ENCODE data around the gene SOCS4.
"Not testable (repeated sequence)": the region's sequence is repeated elsewhere in the genome, so short reads cannot be mapped to it uniquely, and the experiment has no call there.

The SOCS4 gene

GRCh38 chr14:55037995-55038394 is 11.0 kb downstream of the SOCS4 start:
- H3K27me3 Mint-ChIP-seq; H3K4me1 Mint-ChIP-seq (ENCODE audit: low read depth); H3K27ac Mint-ChIP-seq; H3K4me3 Mint-ChIP-seq; H3K9me3 Mint-ChIP-seq; intact Hi-C loops (cut with micrococcal nuclease): not testable (repeated sequence)
- H3K36me3 Mint-ChIP-seq (ENCODE audit: low read depth): peaks cover 61% of the 10 kb centered on the region

DNA sequence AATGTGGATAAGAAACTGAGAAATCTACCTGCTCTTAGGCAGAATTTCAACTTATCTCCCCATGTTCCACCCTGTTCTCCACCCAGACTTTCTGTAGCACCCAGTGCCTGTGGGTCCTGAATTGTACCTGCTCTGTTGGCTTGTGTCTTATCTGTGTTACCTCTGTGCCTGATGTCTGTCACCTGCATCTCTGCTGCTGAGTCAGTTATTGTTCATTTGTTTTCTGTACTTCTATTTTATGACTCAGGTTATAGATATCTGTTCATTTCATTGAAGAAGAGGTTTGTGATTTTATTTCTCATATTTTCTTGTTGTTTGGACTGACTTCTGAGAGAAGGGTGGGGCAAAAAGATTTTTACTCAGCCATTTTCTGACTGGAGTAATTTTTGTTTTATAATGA is 11.7 kb downstream of the SOCS4 start:
- no peaks in the 10 kb centered on the region for H3K4me1 Mint-ChIP-seq (ENCODE audit: low read depth)
- H3K27ac Mint-ChIP-seq: no peak overlapping the region
- no peaks in the 10 kb centered on the region for H3K9me3 Mint-ChIP-seq
- peaks cover 68% of the 10 kb centered on the region for H3K36me3 Mint-ChIP-seq (ENCODE audit: low read depth)
- intact Hi-C loops (cut with micrococcal nuclease): no loop called here
- no peak overlapping the region for H3K4me3 Mint-ChIP-seq
- H3K27me3 Mint-ChIP-seq: no peaks in the 10 kb centered on the region

DNA sequence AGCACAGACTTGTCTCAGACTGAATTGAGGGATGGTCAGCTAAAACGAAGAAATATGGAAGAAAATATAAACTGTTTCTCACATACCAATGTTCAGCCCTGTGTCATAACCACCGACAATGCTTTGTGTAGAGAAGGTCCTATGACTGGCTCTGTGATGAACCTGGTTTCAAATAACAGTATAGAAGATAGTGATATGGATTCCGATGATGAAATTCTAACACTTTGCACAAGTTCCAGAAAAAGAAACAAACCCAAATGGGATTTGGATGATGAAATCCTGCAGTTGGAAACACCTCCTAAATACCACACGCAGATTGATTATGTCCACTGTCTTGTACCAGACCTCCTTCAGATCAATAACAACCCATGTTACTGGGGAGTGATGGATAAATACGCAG is 16.5 kb downstream of the SOCS4 start:
- Mint-ChIP-seq H3K27me3 (no peaks in the 10 kb centered on the region), H3K9me3 (no peaks in the 10 kb centered on the region), H3K27ac (no peak overlapping the region), H3K4me1 (ENCODE audit: low read depth) (no peaks in the 10 kb centered on the region), H3K4me3 (no peak overlapping the region), H3K36me3 (ENCODE audit: low read depth) (peaks cover 42% of the 10 kb centered on the region)
- intact Hi-C loops (cut with micrococcal nuclease): no loop called here

GRCh38 chr14:55045087-55045486 is 18.1 kb downstream of the SOCS4 start:
- Mint-ChIP-seq H3K4me3 (no peak overlapping the region), H3K9me3 (no peaks in the 10 kb centered on the region), H3K36me3 (ENCODE audit: low read depth) (peaks cover 27% of the 10 kb centered on the region), H3K27me3 (no peaks in the 10 kb centered on the region), H3K27ac (no peak overlapping the region), H3K4me1 (ENCODE audit: low read depth) (no peaks in the 10 kb centered on the region)
- intact Hi-C loops (cut with micrococcal nuclease): no loop called here

DNA sequence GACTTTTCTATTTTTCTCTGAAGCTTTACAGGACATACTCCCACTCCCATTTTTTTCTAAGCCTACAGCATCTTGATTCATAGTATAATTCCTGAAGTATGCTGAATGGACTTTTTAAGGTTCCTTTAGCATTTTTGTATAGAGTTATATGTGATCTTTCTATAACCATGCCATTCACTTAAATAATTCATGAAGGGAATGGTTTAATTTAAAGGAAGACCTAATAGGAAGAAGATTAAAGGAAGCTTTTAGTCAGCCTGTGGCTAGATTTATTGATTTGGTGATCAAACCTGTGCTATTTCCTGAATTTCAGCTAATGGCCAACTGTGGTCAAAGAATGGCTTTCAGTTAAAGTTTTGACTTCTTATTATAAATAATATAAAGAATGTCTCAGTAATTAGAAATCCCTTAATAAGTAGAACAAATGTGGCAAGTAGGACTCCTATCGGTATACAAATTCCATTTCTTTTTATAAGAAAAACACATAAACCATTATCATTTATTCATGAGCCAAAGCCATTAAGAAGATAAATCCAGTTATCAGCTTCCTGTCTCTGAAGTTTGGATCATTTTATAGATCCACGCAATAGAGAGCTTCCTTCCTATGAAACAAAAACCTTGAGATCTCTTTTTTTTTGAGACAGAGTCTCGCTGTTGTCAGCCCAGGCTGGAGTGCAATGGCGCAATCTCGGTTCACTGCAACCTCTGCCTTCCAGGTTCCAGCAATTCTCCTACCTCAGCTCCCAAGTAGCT is 20.4 kb downstream of the SOCS4 start:
- H3K27ac Mint-ChIP-seq: no peak overlapping the region
- H3K36me3 Mint-ChIP-seq (ENCODE audit: low read depth): peaks cover 19% of the 10 kb centered on the region
- H3K4me1 Mint-ChIP-seq (ENCODE audit: low read depth): peaks cover 11% of the 10 kb centered on the region
- H3K9me3 Mint-ChIP-seq: no peaks in the 10 kb centered on the region
- no peaks in the 10 kb centered on the region for H3K27me3 Mint-ChIP-seq
- intact Hi-C loops (cut with micrococcal nuclease): no loop called here
- H3K4me3 Mint-ChIP-seq: no peak overlapping the region

- Mint-ChIP-seq H3K4me1 (ENCODE audit: low read depth) (peaks cover 25% of the 10 kb centered on the region), H3K27me3 (no peaks in the 10 kb centered on the region), H3K9me3 (no peaks in the 10 kb centered on the region), H3K27ac (no peak overlapping the region), H3K4me3 (no peak overlapping the region), H3K36me3 (ENCODE audit: low read depth) (peaks cover 15% of the 10 kb centered on the region)
- intact Hi-C loops (cut with micrococcal nuclease): no loop called here
Measured at GRCh38 chr14:55048900-55049436, 21.9 kb downstream of the SOCS4 start.

DNA sequence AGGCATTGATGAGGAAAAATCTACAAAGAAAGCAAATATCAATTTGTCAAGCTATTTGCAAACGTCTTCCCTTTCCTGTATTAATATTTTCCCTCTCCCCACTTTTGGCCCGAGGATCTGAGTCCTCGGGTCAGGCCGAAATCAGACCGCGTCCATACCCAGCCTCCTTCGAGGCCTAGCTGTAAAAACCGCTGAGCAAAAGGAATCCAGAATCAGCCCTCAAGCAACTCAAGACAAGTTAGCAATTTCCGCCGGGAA is 24.1 kb downstream of the SOCS4 start:
- no peaks in the 10 kb centered on the region for H3K27me3 Mint-ChIP-seq
- peaks cover 29% of the 10 kb centered on the region for H3K4me1 Mint-ChIP-seq (ENCODE audit: low read depth)
- peak overlapping the region; percentile 92 for H3K27ac Mint-ChIP-seq
- H3K36me3 Mint-ChIP-seq (ENCODE audit: low read depth): peaks cover 23% of the 10 kb centered on the region
- no peaks in the 10 kb centered on the region for H3K9me3 Mint-ChIP-seq
- intact Hi-C loops (cut with micrococcal nuclease): loop anchor here (2.0 to 10.0 kb wide), 2 partner anchors 24 to 224 kb away; partner anchors contain the start of genes FBXO34, SOCS4 and WDHD1
- peak overlapping the region; percentile 86 for H3K4me3 Mint-ChIP-seq

GRCh38 chr14:55051423-55052268 is 24.6 kb downstream of the SOCS4 start, which contains the start of gene MAPK1IP1L:
MAPK1IP1L (plus strand) TSS chr14:55051647; CDS start chr14:55061684, 10,037 bp downstream.
- H3K4me1 Mint-ChIP-seq (ENCODE audit: low read depth): peaks cover 29% of the 10 kb centered on the region
- peaks cover 23% of the 10 kb centered on the region for H3K36me3 Mint-ChIP-seq (ENCODE audit: low read depth)
- no peaks in the 10 kb centered on the region for H3K9me3 Mint-ChIP-seq
- intact Hi-C loops (cut with micrococcal nuclease): loop anchor here (2.0 to 10.0 kb wide), 2 partner anchors 25 to 223 kb away; partner anchors contain the start of genes FBXO34, SOCS4 and WDHD1
- H3K27ac Mint-ChIP-seq: peak within 1 kb of the TSS; percentile 92
- no peaks in the 10 kb centered on the region for H3K27me3 Mint-ChIP-seq
- peak within 1 kb of the TSS; percentile 86 for H3K4me3 Mint-ChIP-seq

- Mint-ChIP-seq H3K36me3 (ENCODE audit: low read depth) (peaks cover 23% of the 10 kb centered on the region), H3K27ac (peak overlapping the region; percentile 92), H3K4me3 (peak overlapping the region; percentile 86), H3K4me1 (ENCODE audit: low read depth) (peaks cover 29% of the 10 kb centered on the region), H3K27me3 (no peaks in the 10 kb centered on the region), H3K9me3 (no peaks in the 10 kb centered on the region)
- intact Hi-C loops (cut with micrococcal nuclease): loop anchor here (10.0 kb wide), 1 partner anchor 222 kb away; the partner anchor contains the start of gene FBXO34
Measured at GRCh38 chr14:55052269-55052930, 25.4 kb downstream of the SOCS4 start.

DNA sequence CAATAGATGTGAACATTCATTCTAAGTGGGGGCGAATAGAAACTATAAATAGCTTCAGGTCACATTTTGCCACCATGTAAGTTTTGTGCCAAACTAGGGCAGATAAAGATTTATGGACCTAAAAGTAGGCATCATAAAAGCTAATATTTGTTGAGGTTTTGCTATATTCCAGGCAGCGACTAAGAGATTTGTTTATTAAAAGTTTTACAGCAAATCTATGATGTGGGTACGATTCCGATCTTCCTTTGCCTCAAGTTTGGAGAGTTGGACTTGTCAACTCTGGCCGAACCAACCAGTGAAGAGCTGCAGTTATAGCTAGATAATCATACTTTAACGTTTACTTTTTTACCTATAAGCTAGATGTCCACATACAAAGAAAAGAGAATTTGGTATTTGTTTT is 26.0 kb downstream of the SOCS4 start:
- H3K4me3 Mint-ChIP-seq: peak overlapping the region; percentile 86
- no peaks in the 10 kb centered on the region for H3K9me3 Mint-ChIP-seq
- H3K27ac Mint-ChIP-seq: no peak overlapping the region
- intact Hi-C loops (cut with micrococcal nuclease): loop anchor here (10.0 kb wide), 1 partner anchor 222 kb away; the partner anchor contains the start of gene FBXO34
- peaks cover 29% of the 10 kb centered on the region for H3K4me1 Mint-ChIP-seq (ENCODE audit: low read depth)
- peaks cover 29% of the 10 kb centered on the region for H3K36me3 Mint-ChIP-seq (ENCODE audit: low read depth)
- H3K27me3 Mint-ChIP-seq: no peaks in the 10 kb centered on the region

- Mint-ChIP-seq H3K27me3 (no peaks in the 10 kb centered on the region), H3K4me3 (no peak overlapping the region), H3K36me3 (ENCODE audit: low read depth) (peaks cover 34% of the 10 kb centered on the region), H3K4me1 (ENCODE audit: low read depth) (peaks cover 29% of the 10 kb centered on the region), H3K27ac (no peak overlapping the region), H3K9me3 (no peaks in the 10 kb centered on the region)
- intact Hi-C loops (cut with micrococcal nuclease): loop anchor here (10.0 kb wide), 1 partner anchor 221 kb away; the partner anchor contains the start of gene FBXO34
Measured at GRCh38 chr14:55053500-55053899, 26.5 kb downstream of the SOCS4 start.

DNA sequence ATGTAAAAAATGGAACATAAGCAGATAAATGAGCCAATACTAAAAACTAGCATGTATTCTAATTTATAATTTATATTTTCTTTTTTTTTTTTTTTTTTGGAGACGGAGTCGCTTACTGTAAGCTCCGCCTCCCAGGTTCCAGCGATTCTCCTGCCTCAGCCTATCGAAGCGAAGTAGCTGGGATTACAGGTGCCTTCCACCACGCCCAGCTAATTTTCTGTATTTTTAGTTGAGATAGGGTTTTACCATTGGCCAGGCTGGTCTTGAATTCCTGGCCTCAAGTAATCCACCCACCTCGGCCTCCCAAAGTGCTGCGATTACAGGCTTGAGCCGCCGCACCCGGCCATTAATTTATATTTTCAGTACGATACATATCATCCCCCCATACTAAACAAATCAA is 27.1 kb downstream of the SOCS4 start:
- Mint-ChIP-seq H3K4me3 (no peak overlapping the region), H3K4me1 (ENCODE audit: low read depth) (peaks cover 29% of the 10 kb centered on the region), H3K9me3 (no peaks in the 10 kb centered on the region), H3K27me3 (no peaks in the 10 kb centered on the region), H3K36me3 (ENCODE audit: low read depth) (peaks cover 35% of the 10 kb centered on the region), H3K27ac (no peak overlapping the region)
- intact Hi-C loops (cut with micrococcal nuclease): loop anchor here (10.0 kb wide), 1 partner anchor 221 kb away; the partner anchor contains the start of gene FBXO34

DNA sequence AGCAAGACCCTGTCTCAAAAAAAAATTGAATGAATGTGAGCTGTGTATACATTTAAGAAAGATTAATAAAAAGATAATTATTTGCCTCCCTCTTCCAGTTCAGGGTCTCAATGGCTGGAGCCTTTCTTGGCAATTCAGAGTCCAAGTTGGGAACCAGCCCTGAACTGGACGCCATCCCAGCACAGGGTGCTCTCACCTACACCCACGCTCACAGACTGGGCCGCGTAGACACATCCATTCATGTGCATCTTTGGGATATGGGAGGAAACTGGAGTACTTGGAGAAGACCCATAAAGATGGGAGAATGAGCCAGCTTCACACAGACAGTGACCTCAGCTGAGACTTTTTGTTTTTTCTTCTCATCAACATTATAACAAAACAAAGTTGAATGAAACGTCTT is 30.9 kb downstream of the SOCS4 start:
- H3K27ac Mint-ChIP-seq: no peak overlapping the region
- no peak overlapping the region for H3K4me3 Mint-ChIP-seq
- H3K36me3 Mint-ChIP-seq (ENCODE audit: low read depth): peaks cover 68% of the 10 kb centered on the region
- H3K9me3 Mint-ChIP-seq: no peaks in the 10 kb centered on the region
- peaks cover 24% of the 10 kb centered on the region for H3K4me1 Mint-ChIP-seq (ENCODE audit: low read depth)
- intact Hi-C loops (cut with micrococcal nuclease): loop anchor here (10.0 kb wide), 1 partner anchor 217 kb away; the partner anchor contains the start of gene FBXO34
- no peaks in the 10 kb centered on the region for H3K27me3 Mint-ChIP-seq
